Transverse colon (tissue), 4 donors: ENCODE measurements around the gene IL3. TPM values are rescaled to one million over a fixed set of nuclear protein-coding genes. Genes with fewer than 3 reads are reported as not detected.
A peak's percentile ranks its signal among the peaks of the same experiment; 100 is the strongest.

Experiments
- DNase-seq: peaks from one replicate; pipeline ENCODE4 v3.0.0-alpha.2; 2019
- H3K27ac ChIP-seq, 4 donors: fragments of 200-600 bp; sonication (generic); 2 replicates each; pipeline ENCODE4 v1.5.1; 2016 to 2018; ENCODE audit warnings: inconsistent platforms in 4 of 4
- H3K27me3 ChIP-seq: fragments of 200-600 bp; sonication (generic); 2 replicates; pipeline ENCODE4 v1.5.1; 2017; ENCODE audit warnings: inconsistent platforms
- H3K36me3 ChIP-seq, 4 donors: fragments of 200-600 bp; sonication (generic); 2 replicates each; pipeline ENCODE4 v1.5.1; 2017 to 2019; ENCODE audit warnings: inconsistent platforms in 4 of 4
- H3K4me1 ChIP-seq, 4 donors: fragments of 200-600 bp; sonication (generic); 2 replicates each; pipeline ENCODE4 v1.5.1; 2017 to 2020; ENCODE audit warnings: inconsistent platforms in 4 of 4
- H3K4me3 ChIP-seq, 4 donors: fragments of 200-600 bp; sonication (generic); 1 replicate in 1 of 4; 2 replicates in 3 of 4; pipeline versions ENCODE4 v1.5.1 to v1.6.1; 2017 to 2019; ENCODE audit warnings: inconsistent platforms in 4 of 4
- H3K9me3 ChIP-seq, 2 donors: fragments of 200-600 bp; sonication (generic); 2 replicates each; pipeline ENCODE4 v1.5.1; 2017 to 2019; ENCODE audit warnings: inconsistent platforms in 2 of 2
- CTCF ChIP-seq, 5 experiments: fragments of 200-600 bp in 3 of 5; fragments of 450-650 bp in 2 of 5; sonication (generic) in 3 of 5; IDR thresholded peaks; 1 replicate in 2 of 5; 2 replicates in 3 of 5; pipeline ENCODE4 v1.5.1; 2016 to 2017; ENCODE audit warnings: antibody characterized with exemption in 5 of 5, inconsistent platforms in 3 of 5, mild to moderate bottlenecking in 2 of 5, moderate library complexity in 1 of 5
- EP300 ChIP-seq: sonication (generic); formaldehyde crosslinking; IDR thresholded peaks from one replicate; pipeline ENCODE4 v1.6.1; 2017; ENCODE audit warnings: antibody characterized with exemption, low read depth
- POLR2A ChIP-seq: fragments of 450-650 bp; IDR thresholded peaks from one replicate; pipeline ENCODE4 v1.6.1; 2016; ENCODE audit warnings: antibody characterized with exemption, mild to moderate bottlenecking, moderate library complexity
- POLR2AphosphoS5 ChIP-seq, 3 donors: sonication (generic); formaldehyde crosslinking; IDR thresholded peaks; one replicate each; pipeline ENCODE4 v1.6.1; 2016; ENCODE audit warnings: antibody characterized with exemption in 3 of 3
- WGBS, 2 donors: methylation state at CpG; one replicate each; pipeline ENCODE4 v1.1.5; 2018; ENCODE audit warnings: low coverage in 1 of 2; 5-methylcytosine and 5-hydroxymethylcytosine counted together
- in situ Hi-C, 4 donors: fragments of 200-750 bp; cut with MboI; loops; one replicate each; pipeline versions ENCODE4 v1.15.0 to v1.15.1; 2017; ENCODE audit warnings: low sequenced_read_pairs in 3 of 4, low pct_ligation_motif_present in 1 of 4, low pct_unique_long_range_greater_than_20kb in 1 of 4
- intact Hi-C: fragments of 100-400 bp; cut with DNase I; formaldehyde crosslinking; loops from one replicate; pipeline ENCODE4 v1.15.1; 2023; ENCODE audit warnings: low total_unique reads
- total RNA-seq, 4 donors: library from RNA; depleted of rRNA; stranded (reverse); fragments of >200 nt; gene quantifications; one replicate each; pipeline ENCODE4 v1.1.0, GENCODE V29; 2016

Gene IL3
- total RNA-seq, 4 donors from 2014 or later, result not detected

DNA sequence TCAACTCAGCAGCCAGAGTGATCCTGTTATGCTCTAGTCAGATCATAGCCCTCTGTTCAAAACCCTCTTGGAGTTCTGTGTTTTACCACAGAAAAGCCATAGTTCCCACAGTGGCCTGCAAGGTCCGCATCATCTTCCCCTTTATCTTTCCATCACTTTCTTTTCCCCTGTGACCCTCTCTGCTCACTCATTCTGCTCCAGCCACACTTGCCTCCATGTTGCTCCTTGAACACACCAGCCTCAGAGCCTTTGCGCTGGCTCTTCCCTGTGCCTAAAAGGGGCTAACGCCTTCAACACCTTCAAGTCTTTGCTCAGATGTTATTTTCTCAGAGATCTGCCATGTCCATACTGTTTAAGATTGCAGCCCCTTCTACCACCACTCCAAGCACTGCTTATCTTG lies 39.5 kb downstream of the IL3 start:
- Histone ChIP-seq H3K9me3 (no peaks in the 10 kb centered on the region), H3K27me3 (no peaks in the 10 kb centered on the region), H3K4me1 (peaks cover 2 to 14% (median 11%) of the 10 kb centered on the region in 4 donors), H3K4me3 (no peak overlapping the region), H3K36me3 (no peaks in the 10 kb centered on the region), H3K27ac (no peak overlapping the region)
- intact Hi-C loops, result no loop called here
- DNase-seq, result no peak
- WGBS, 2 donors, result 83 to 86% methylated on average over 3 of the region's 3 CpGs
- TF ChIP-seq POLR2AphosphoS5 (IDR thresholded peaks at IDR 0.05) (no peak), CTCF (IDR thresholded peaks at IDR 0.05) (no peak), POLR2A (no peak), EP300 (no peak)
- in situ Hi-C loops, result no loop called here

DNA sequence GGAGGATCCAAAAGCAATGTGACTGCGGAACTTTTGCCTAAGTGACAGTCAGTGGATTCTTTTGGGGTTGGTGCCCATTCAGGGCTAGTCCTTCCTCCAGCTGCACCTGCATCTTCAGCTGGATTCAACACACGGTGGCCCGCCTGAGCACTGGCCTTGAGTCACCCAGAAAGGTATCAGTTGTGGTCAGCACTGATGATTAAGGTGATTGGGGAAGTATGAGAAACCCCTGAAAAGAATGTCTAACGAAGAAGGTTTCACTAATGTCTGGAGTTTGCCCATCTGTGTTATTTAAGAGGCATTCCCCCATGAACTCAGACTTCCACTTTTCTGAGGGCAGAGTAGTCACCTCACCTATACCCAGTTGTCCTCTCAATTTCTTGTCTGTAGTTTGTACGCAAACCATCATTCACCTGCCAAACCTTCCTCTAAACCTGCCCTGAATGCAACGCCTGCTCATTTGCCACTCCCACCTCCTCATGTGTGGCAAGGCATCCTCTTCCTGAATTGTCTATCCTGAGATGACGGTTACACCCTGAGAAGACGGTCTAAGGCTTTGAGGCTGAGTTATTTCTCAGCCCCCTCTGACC lies 40.3 kb downstream of the IL3 start:
- Histone ChIP-seq H3K9me3 (no peaks in the 10 kb centered on the region), H3K27me3 (no peaks in the 10 kb centered on the region), H3K27ac (peak overlapping the region in 1 of 4 donors; percentile 30), H3K4me3 (no peak overlapping the region), H3K36me3 (no peaks in the 10 kb centered on the region), H3K4me1 (peaks cover 2 to 14% (median 11%) of the 10 kb centered on the region in 4 donors)
- in situ Hi-C loops (no loop called here), intact Hi-C loops (no loop called here)
- DNase-seq, result peak; percentile 26
- TF ChIP-seq EP300, result no peak
- TF ChIP-seq POLR2AphosphoS5 (IDR thresholded peaks at IDR 0.05), result no peak
- TF ChIP-seq POLR2A, result no peak
- no peak for TF ChIP-seq CTCF (IDR thresholded peaks at IDR 0.05)
- WGBS, 2 donors, result 70% methylated on average over 8 of the region's 8 CpGs; no CpG with 5 or more reads in 1 of the 2 donors

DNA sequence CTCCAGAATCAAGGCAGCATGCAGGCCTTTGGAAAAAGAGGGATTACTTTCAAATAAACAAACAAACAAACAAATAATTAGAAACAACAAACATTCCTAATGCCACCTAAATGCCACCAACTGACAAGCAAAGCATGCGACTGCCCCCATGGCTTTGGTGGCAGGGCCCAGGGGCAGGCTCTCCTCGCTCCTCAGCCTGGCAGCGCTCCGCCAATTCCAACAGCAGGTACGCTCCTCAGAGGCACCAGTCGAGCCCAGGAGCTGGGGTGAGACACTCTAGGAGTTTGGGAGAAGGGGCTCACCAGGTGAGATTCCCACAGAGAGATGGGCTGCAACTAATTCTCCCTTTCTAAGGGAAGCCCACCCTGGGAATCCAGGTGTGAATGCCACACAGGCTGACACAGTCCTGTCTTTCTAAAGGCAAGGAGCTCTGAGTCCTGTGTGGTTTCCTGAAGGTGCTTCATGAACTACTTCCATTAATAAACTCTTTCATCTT lies 41.0 kb downstream of the IL3 start:
- in situ Hi-C loops, result no loop called here
- WGBS, 2 donors, result 97% methylated on average over 6 of the region's 6 CpGs; no CpG with 5 or more reads in 1 of the 2 donors
- no peaks in the 10 kb centered on the region for H3K36me3 ChIP-seq
- H3K27me3 ChIP-seq, result no peaks in the 10 kb centered on the region
- no peak for TF ChIP-seq POLR2AphosphoS5 (IDR thresholded peaks at IDR 0.05)
- TF ChIP-seq POLR2A, result no peak
- TF ChIP-seq EP300, result no peak
- no peak for TF ChIP-seq CTCF (IDR thresholded peaks at IDR 0.05)
- intact Hi-C loops, result no loop called here
- peaks cover 2 to 14% (median 11%) of the 10 kb centered on the region in 4 donors for H3K4me1 ChIP-seq
- no peaks in the 10 kb centered on the region for H3K9me3 ChIP-seq
- H3K4me3 ChIP-seq, result no peak overlapping the region
- H3K27ac ChIP-seq, result peak overlapping the region in 1 of 4 donors; percentile 30
- DNase-seq, result no peak

DNA sequence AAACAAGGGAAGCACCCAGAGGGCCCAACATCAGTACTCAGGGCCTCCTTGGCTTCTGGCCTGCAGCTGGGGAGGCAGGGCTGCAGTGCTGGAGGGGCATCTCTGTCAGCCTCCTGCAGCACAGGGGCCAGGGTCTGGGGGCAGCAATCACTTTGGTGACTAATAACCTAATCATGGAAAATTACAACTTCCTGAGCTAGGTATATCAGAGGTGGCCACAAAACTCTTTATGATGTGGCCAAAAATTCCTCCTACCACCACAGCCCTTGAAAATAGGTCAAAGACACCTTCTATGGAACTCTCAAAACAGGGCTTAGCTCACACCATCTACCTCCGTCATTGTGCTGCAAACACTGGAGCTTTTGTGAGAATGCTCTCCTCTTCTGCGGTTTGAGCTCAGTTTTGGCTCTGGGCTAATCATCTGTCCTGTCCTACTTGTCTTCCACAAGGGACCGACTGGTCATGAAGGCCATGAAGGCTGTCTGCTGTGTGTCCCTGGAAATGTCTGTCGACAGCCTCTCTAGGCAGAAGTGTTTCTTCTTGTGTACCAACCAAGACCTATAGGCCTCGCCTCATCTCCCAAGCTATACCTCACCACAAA lies 41.7 kb downstream of the IL3 start:
- Histone ChIP-seq H3K4me1 (peaks cover 2 to 14% (median 11%) of the 10 kb centered on the region in 4 donors), H3K27ac (peak overlapping the region; percentile 42 to 77 (median 52)), H3K9me3 (no peaks in the 10 kb centered on the region), H3K36me3 (no peaks in the 10 kb centered on the region), H3K27me3 (no peaks in the 10 kb centered on the region), H3K4me3 (no peak overlapping the region)
- TF ChIP-seq CTCF (IDR thresholded peaks at IDR 0.05) (no peak), EP300 (no peak), POLR2AphosphoS5 (IDR thresholded peaks at IDR 0.05) (no peak), POLR2A (no peak)
- intact Hi-C loops, result no loop called here
- in situ Hi-C loops, result no loop called here
- WGBS, 2 donors, result 77 to 80% methylated on average over 1 to 5 of the region's 5 CpGs
- DNase-seq, result no peak
